HCT116 (cell line): ENCODE data around the gene LIMS2.

Source experiments
- CTCF ChIP-seq, 3 experiments: fragments of 200-600 bp in 1 of 3; sonication (generic) in 1 of 3; IDR thresholded peaks in 2 of 3; conservative IDR thresholded peaks in 1 of 3; 2 replicates each; pipeline ENCODE4 v1.5.1; 2012 to 2017; ENCODE audit warnings: low read depth in 2 of 3, low read length in 2 of 3, antibody characterized with exemption in 1 of 3, borderline replicate concordance in 1 of 3, control low read depth in 1 of 3, mild to moderate bottlenecking in 1 of 3, mixed read lengths in 1 of 3, mixed run types in 1 of 3, moderate library complexity in 1 of 3; ENCODE audit not compliant: insufficient read depth in 1 of 3
- EZH2phosphoT487 ChIP-seq: fragments of 200-600 bp; IDR thresholded peaks from 2 replicates; pipeline ENCODE4 v1.6.1; 2018; ENCODE audit warnings: antibody characterized with exemption, borderline replicate concordance
- POLR2A ChIP-seq: IDR thresholded peaks from 2 replicates; pipeline ENCODE4 v1.7.0; 2011; ENCODE audit warnings: borderline replicate concordance; ENCODE audit not compliant: insufficient read depth, insufficient read length; ENCODE audit errors: extremely low read depth
- YY1 ChIP-seq: IDR thresholded peaks from 2 replicates; pipeline ENCODE4 v1.6.1; 2011; ENCODE audit warnings: low read length, low read depth, moderate library complexity, mild to moderate bottlenecking; ENCODE audit not compliant: insufficient replicate concordance; ENCODE audit errors: extremely low read depth

- TF ChIP-seq CTCF (IDR thresholded peaks at IDR 0.05 in 2 of 3, conservative IDR thresholded peaks at IDR 0.05 in 1 of 3; ENCODE audit: borderline replicate concordance in 1 of 3, insufficient read depth in 1 of 3, low read depth in 2 of 3, low read length in 2 of 3) (no peak), EZH2phosphoT487 (no peak), YY1 (no peak), POLR2A (no peak)
Observed at GRCh38 chr2:127650785-127651380, 24.4 kb downstream of the LIMS2 start.
